B cell (primary cell): ENCODE data around the gene TIAL1. TPM values are rescaled to one million over a fixed set of nuclear protein-coding genes. Genes with fewer than 3 reads are reported as not detected.

Source experiments
- ATAC-seq: fragments of 200-7000 bp; cut with Tn5 transposase; one replicate; pipeline ENCODE4 v1.10.0; 2021; ENCODE audit warnings: low read depth, mild to moderate bottlenecking, moderate number of reproducible peaks, moderate library complexity
- CTCF ChIA-PET: fragments of 350-600 bp; sonication (Branson Sonifier 250); formaldehyde crosslinking; loops from one replicate; lab custom pipeline; 2021; ENCODE audit warnings: antibody characterized with exemption, inconsistent platforms; lab: Charles Lee
- POLR2A ChIA-PET: fragments of 350-600 bp; sonication (Branson Sonifier 250); formaldehyde crosslinking; loops from one replicate; lab custom pipeline; 2021; ENCODE audit warnings: antibody characterized with exemption; lab: Charles Lee
- DNase-seq: peaks from one replicate; pipeline ENCODE4 v3.0.0; 2013
- H2AFZ ChIP-seq: 2 replicates; pipeline ENCODE4 v1.6.1; 2012; ENCODE audit warnings: mild to moderate bottlenecking, low read depth, low read length; ENCODE audit not compliant: insufficient read depth, poor library complexity, severe bottlenecking
- H3K27ac ChIP-seq, 2 donors: 1 replicate in 1 of 2; 2 replicates in 1 of 2; pipeline ENCODE4 v1.5.1; 2012 to 2013; ENCODE audit warnings: low read length in 2 of 2, mild to moderate bottlenecking in 2 of 2, moderate library complexity in 1 of 2
- H3K27me3 ChIP-seq, 4 experiments: fragments of 200-600 bp in 1 of 4; sonication (generic) in 1 of 4; replicated peaks in 1 of 4; 1 replicate in 2 of 4; 2 replicates in 2 of 4; pipeline versions ENCODE4 v1.6.1 to v1.7.0; 2013 to 2016; ENCODE audit warnings: low read length in 3 of 4, mild to moderate bottlenecking in 2 of 4, mixed read lengths in 1 of 4, moderate library complexity in 1 of 4; ENCODE audit not compliant: insufficient read depth in 4 of 4, control insufficient read depth in 3 of 4; ENCODE audit errors: control extremely low read depth in 1 of 4
- H3K36me3 ChIP-seq, 2 experiments: replicated peaks in 1 of 2; 1 replicate in 1 of 2; 2 replicates in 1 of 2; pipeline versions ENCODE4 v1.6.1 to v1.7.1; 2013; ENCODE audit warnings: low read length in 1 of 2; ENCODE audit not compliant: insufficient read depth in 2 of 2, control insufficient read depth in 1 of 2; ENCODE audit errors: control extremely low read depth in 1 of 2, extremely low read depth in 1 of 2
- H3K4me1 ChIP-seq, 2 donors: fragments of 200-600 bp in 1 of 2; sonication (generic) in 1 of 2; 1 replicate in 1 of 2; 2 replicates in 1 of 2; pipeline versions ENCODE4 v1.5.1 to v1.6.1; 2013 to 2017; ENCODE audit warnings: low read length in 2 of 2; ENCODE audit not compliant: control insufficient read depth in 2 of 2, insufficient read depth in 2 of 2
- H3K4me2 ChIP-seq: replicated peaks from 2 replicates; pipeline ENCODE3; 2012; ENCODE audit warnings: mild to moderate bottlenecking, low read depth, low read length; ENCODE audit not compliant: poor library complexity, severe bottlenecking
- H3K4me3 ChIP-seq, 5 experiments: fragments of 200-600 bp in 1 of 5; sonication (generic) in 1 of 5; 1 replicate in 3 of 5; 2 replicates in 2 of 5; pipeline versions ENCODE4 v1.5.1 to v1.7.0; 2011 to 2016; ENCODE audit warnings: low read length in 4 of 5, mild to moderate bottlenecking in 4 of 5, low read depth in 2 of 5, control low read depth in 1 of 5, moderate library complexity in 1 of 5; ENCODE audit not compliant: insufficient read depth in 1 of 5; ENCODE audit errors: control extremely low read depth in 1 of 5, extremely low read depth in 1 of 5
- H3K79me2 ChIP-seq: fragments of 200-600 bp; sonication (generic); one replicate; pipeline ENCODE4 v1.6.0; 2016; ENCODE audit warnings: low read length; ENCODE audit not compliant: control insufficient read depth, insufficient read depth
- H3K9ac ChIP-seq: fragments of 200-600 bp; sonication (generic); 2 replicates; pipeline ENCODE4 v1.6.1; 2017; ENCODE audit warnings: mild to moderate bottlenecking, low read length, moderate library complexity
- H3K9me3 ChIP-seq, 3 donors: one replicate each; pipeline versions ENCODE4 v1.6.1 to v1.7.1; 2013; ENCODE audit warnings: low read length in 2 of 3; ENCODE audit not compliant: control insufficient read depth in 2 of 3, insufficient read depth in 1 of 3; ENCODE audit errors: control extremely low read depth in 1 of 3
- H4K20me1 ChIP-seq: 2 replicates; pipeline ENCODE4 v1.6.0; 2012; ENCODE audit warnings: mild to moderate bottlenecking, low read length; ENCODE audit not compliant: insufficient read depth, control insufficient read depth, poor library complexity, severe bottlenecking
- H3K27ac Mint-ChIP-seq: one replicate; pipeline ENCODE4 v1.8.0; 2021; ENCODE audit warnings: mixed read lengths
- H3K27me3 Mint-ChIP-seq: one replicate; pipeline ENCODE4 v1.8.0; 2021; ENCODE audit warnings: mixed read lengths
- H3K4me1 Mint-ChIP-seq: one replicate; pipeline ENCODE4 v1.8.0; 2021; ENCODE audit warnings: mixed read lengths
- H3K4me3 Mint-ChIP-seq: one replicate; pipeline ENCODE4 v1.8.0; 2021; ENCODE audit warnings: mixed read lengths
- H3K9me3 Mint-ChIP-seq: one replicate; pipeline ENCODE4 v1.8.0; 2022; ENCODE audit warnings: mixed read lengths; ENCODE audit not compliant: insufficient read depth
- CTCF ChIP-seq: fragments of 200-600 bp; IDR thresholded peaks from one replicate; pipeline ENCODE4 v1.8.0; 2022; ENCODE audit warnings: antibody characterized with exemption, mild to moderate bottlenecking
- EZH2 ChIP-seq: IDR thresholded peaks from 2 replicates; pipeline ENCODE4 v1.6.1; 2012; ENCODE audit warnings: borderline replicate concordance, low read depth, mild to moderate bottlenecking, moderate library complexity, low read length; ENCODE audit not compliant: insufficient read depth, poor library complexity, severe bottlenecking
- WGBS: methylation state at CpG from one replicate; pipeline ENCODE4 v1.1.5; 2013; ENCODE audit warnings: missing lambda C conversion rate; ENCODE audit not compliant: insufficient coverage; 5-methylcytosine and 5-hydroxymethylcytosine counted together
- intact Hi-C: fragments of 100-400 bp; cut with micrococcal nuclease; formaldehyde crosslinking; loops from one replicate; pipeline ENCODE4 v1.10.0; 2022
- polyA plus RNA-seq: library from polyadenylated mRNA; depleted of rRNA; stranded (reverse); fragments of >200 nt; gene quantifications from 2 replicates; pipeline ENCODE4 v1.2.3, GENCODE V29; 2012
- total RNA-seq, 2 donors: library from RNA; stranded (reverse); fragments of 120-200 nt in 1 of 2; gene quantifications; 1 replicate in 1 of 2; 2 replicates in 1 of 2; pipeline versions ENCODE4 v1.2.3 to v1.2.4, GENCODE V29; 2013 to 2022

Gene TIAL1
- total and polyA plus RNA-seq, 2 donors (not counting 1 experiment from before 2014, with no cell fraction given) = 98.5 to 159 TPM

DNA sequence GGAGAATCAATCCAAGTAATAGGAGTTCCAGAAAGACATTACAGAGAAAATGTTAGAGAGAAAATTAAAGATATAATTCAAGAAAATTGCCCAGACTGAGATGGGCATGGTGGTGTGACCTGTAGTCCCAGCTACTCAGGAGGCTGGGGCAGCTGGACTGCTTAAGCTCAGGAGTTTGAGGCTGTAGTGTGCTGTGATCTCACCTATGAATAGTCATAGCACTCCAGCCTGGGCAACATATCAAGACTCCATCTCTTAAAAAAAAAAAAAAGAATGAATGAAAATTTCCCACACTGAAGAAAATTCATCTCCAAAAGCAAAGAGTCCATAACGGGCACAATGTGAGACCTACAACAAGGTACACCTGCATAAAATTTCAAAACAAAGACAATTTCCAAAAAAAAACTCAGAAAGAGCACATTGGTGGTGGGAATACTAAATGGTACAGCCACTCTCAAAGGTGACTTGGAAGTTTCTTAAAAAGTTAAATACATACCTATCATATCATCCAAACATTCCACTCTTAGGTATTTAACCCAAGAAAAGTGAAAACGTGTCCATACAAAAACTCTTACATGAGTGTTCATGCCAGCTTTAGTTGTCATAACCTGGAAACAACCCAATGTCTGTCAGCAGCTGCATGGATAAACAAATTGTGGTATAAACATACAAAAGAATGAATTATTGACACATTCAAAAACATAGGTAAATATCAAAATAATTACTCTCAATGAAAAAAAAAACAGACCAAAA is 47.3 kb downstream of the TIAL1 start:
- H3K4me1 Mint-ChIP-seq = no peaks in the 10 kb centered on the region

More for the DNA sequence above, 47.3 kb downstream of the TIAL1 start:
- Mint-ChIP-seq H3K9me3 (no peaks in the 10 kb centered on the region), H3K4me3 (no peak overlapping the region), H3K27ac (no peak overlapping the region), H3K27me3 (peaks cover 17% of the 10 kb centered on the region)
- Histone ChIP-seq H4K20me1 (no peaks in the 10 kb centered on the region), H3K9ac (no peak overlapping the region), H3K4me3 (no peak overlapping the region), H3K27ac (no peak overlapping the region), H3K27me3 (peaks cover 0 to 3% (median 0%) of the 10 kb centered on the region in 4 experiments), H2AFZ (no peak overlapping the region), H3K36me3 (no peaks in the 10 kb centered on the region), H3K4me1 (no peaks in the 10 kb centered on the region), H3K79me2 (no peaks in the 10 kb centered on the region), H3K4me2 (no peak overlapping the region), H3K9me3 (no peaks in the 10 kb centered on the region)
- intact Hi-C loops = no loop called here
- WGBS = 100% methylated on average over 1 of the region's 2 CpGs
- DNase-seq = no peak
- no peak for ATAC-seq
- TF ChIP-seq CTCF (no peak), EZH2 (no peak)
- CTCF ChIA-PET = interaction anchor here (0.5 kb wide), 1 partner anchor 23 kb away, joined by 5 read pairs; no protein-coding TSS in a partner anchor
- POLR2A ChIA-PET = interaction anchor here (0.6 to 0.7 kb wide), 2 partner anchors 10 to 378 kb away, joined by 3 read pairs; no protein-coding TSS in a partner anchor
